Epithelial cell of proximal tubule (primary cell): ENCODE measurements around the gene ADGRF4. TPM values are rescaled to one million over a fixed set of nuclear protein-coding genes. Genes with fewer than 3 reads are reported as not detected.

Source experiments
- DNase-seq: peaks from one replicate; pipeline ENCODE4 v3.0.0-alpha.2; 2011; ENCODE audit warnings: low read depth
- H3K4me3 ChIP-seq: 2 replicates; pipeline ENCODE4 v1.5.1; 2011; ENCODE audit warnings: low read depth, mild to moderate bottlenecking, low read length
- total RNA-seq: library from RNA; depleted of rRNA; stranded (reverse); fragments of >200 nt; gene quantifications from 2 replicates; pipeline ENCODE4 v1.2.3, GENCODE V29; 2015
- TF ChIP-seq, protein P1 (sequence below): conservative IDR thresholded peaks from 2 replicates; pipeline ENCODE4 v1.5.1; 2012; ENCODE audit warnings: low read depth, mild to moderate bottlenecking, low read length

The ADGRF4 gene
- total RNA-seq, 1 donor from 2014 or later: 1.5 TPM

DNA sequence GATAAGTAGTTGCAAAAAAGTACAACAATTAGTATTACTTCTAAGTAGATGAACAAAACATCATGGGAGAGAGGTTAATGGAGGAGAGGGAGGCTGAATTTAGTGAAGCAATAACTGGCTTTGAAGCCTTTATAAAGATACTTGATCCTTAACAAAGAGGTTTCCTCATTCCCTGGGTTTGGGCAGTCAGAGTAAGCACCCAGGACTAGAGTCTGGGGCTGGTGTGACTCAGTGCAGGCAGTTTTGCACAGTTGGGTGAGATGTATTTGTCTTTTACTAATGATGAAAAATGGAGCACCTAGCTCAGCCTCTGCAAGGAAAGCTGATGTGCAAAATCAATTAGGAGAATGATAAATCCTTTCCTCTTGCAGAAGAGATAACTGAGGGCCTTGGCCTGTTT is 71.6 kb downstream of the ADGRF4 start:
- H3K4me3 ChIP-seq: no peak overlapping the region
- TF ChIP-seq, protein P1, sequence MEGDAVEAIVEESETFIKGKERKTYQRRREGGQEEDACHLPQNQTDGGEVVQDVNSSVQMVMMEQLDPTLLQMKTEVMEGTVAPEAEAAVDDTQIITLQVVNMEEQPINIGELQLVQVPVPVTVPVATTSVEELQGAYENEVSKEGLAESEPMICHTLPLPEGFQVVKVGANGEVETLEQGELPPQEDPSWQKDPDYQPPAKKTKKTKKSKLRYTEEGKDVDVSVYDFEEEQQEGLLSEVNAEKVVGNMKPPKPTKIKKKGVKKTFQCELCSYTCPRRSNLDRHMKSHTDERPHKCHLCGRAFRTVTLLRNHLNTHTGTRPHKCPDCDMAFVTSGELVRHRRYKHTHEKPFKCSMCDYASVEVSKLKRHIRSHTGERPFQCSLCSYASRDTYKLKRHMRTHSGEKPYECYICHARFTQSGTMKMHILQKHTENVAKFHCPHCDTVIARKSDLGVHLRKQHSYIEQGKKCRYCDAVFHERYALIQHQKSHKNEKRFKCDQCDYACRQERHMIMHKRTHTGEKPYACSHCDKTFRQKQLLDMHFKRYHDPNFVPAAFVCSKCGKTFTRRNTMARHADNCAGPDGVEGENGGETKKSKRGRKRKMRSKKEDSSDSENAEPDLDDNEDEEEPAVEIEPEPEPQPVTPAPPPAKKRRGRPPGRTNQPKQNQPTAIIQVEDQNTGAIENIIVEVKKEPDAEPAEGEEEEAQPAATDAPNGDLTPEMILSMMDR: no peak
- no peak for DNase-seq

Other genes starting within 250 kb of the ADGRF4 start
- 43.3 and 61.7 TPM in 2 replicates for gene CD2AP, start 220.8 kb upstream of the ADGRF4 start, total RNA-seq
- gene OPN5, start 83.5 kb downstream of the ADGRF4 start, total RNA-seq: not detected in 2 replicates